ENCODE results near the gene CABP4.
"Not testable (repeated sequence)": the region's sequence is repeated elsewhere in the genome, so short reads cannot be mapped to it uniquely, and the experiment has no call there.

The CABP4 gene

DNA sequence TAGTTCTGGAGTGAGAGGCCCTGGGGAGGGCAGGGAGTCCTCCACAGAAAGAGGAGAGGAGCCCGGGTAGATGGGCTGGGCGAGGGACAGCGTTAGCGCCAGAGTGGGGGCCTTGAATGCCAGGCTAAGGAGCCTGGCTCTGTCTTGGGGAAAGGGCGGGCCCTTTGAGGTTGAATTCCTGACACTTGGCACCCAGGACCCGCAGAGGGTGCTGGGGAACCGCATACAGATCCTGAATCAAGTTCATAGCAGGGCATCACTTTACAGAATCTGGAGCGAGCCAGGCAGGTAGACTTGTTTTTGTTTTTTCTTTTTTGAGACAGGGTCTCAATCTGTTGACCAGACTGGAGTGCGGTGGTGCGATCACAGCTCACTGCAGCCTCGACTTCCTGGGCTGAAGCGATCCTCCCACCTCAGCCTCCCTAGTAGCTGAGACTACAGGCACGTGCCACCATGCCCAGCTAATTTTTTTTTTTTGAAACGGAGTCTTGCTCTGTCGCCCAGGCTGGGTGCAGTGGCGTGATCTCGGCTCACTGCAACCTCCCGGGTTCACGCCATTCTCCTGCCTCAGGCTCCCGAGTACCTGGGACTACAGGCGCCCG, 33.6 kb upstream of the CABP4 start:
- TF ChIP-seq, protein P1, sequence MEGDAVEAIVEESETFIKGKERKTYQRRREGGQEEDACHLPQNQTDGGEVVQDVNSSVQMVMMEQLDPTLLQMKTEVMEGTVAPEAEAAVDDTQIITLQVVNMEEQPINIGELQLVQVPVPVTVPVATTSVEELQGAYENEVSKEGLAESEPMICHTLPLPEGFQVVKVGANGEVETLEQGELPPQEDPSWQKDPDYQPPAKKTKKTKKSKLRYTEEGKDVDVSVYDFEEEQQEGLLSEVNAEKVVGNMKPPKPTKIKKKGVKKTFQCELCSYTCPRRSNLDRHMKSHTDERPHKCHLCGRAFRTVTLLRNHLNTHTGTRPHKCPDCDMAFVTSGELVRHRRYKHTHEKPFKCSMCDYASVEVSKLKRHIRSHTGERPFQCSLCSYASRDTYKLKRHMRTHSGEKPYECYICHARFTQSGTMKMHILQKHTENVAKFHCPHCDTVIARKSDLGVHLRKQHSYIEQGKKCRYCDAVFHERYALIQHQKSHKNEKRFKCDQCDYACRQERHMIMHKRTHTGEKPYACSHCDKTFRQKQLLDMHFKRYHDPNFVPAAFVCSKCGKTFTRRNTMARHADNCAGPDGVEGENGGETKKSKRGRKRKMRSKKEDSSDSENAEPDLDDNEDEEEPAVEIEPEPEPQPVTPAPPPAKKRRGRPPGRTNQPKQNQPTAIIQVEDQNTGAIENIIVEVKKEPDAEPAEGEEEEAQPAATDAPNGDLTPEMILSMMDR (IDR thresholded peaks at IDR 0.05; ENCODE audit: low read depth, low read length) = no peak
- no peaks in the 10 kb centered on the region for H3K36me3 ChIP-seq
- H3K9me3 ChIP-seq = no peaks in the 10 kb centered on the region
- no peak overlapping the region for H3K4me3 ChIP-seq (ENCODE audit: low read depth, low read length)
- no peak for DNase-seq
- H3K27me3 ChIP-seq = 0 out of 2 replicates have a peak, but pooled peaks cover 2% of the 10 kb centered on the region
- H3K4me1 ChIP-seq = peaks cover 5% of the 10 kb centered on the region

DNA sequence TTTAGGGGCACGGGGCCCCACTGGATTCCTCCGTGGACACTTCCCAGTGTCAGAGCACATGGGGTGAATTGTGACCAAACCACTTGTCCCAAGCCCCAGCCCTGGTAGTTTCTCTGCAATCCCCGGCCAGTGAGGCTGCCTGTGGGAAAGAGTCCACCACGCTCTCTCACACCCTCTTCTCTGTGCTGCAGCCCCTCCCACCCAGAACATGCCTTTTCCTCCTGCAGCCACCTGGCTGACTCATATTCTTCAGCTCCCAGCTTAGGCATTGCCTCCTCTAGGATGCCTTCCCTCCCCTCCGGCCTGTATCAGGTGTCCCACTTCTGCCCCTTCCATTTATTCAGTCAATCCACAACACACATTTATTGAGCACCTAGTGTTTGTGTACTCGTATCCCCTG, 32.3 kb upstream of the CABP4 start:
- TF ChIP-seq, protein P1 (IDR thresholded peaks at IDR 0.05; ENCODE audit: low read depth, low read length) = no peak
- DNase-seq = no peak
- Histone ChIP-seq H3K4me3 (ENCODE audit: low read depth, low read length) (no peak overlapping the region), H3K36me3 (no peaks in the 10 kb centered on the region), H3K4me1 (peaks cover 5% of the 10 kb centered on the region), H3K27me3 (0 out of 2 replicates have a peak, but pooled peaks cover 2% of the 10 kb centered on the region), H3K9me3 (no peaks in the 10 kb centered on the region)

DNA sequence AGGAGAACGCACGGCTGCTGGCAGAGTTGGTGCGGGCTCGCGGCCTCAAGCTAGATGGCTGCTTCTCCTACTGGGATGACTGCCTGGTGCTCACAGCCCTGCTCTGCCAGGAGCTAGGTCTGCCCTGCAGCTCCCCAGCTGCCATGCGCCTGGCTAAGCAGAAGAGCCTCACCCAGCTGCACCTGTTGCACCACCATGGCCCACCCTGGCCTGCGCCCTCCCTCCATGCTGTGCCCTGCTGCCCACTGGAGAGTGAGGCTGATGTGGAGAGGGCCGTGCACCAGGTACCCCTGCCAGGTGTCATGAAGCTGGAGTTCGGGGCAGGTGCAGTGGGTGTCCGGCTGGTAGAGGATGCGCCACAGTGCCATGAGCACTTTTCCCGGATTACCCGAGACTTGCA, 31.7 kb upstream of the CABP4 start:
- Histone ChIP-seq H3K36me3 (no peaks in the 10 kb centered on the region), H3K4me1 (peaks cover 5% of the 10 kb centered on the region), H3K9me3 (no peaks in the 10 kb centered on the region), H3K27me3 (0 out of 2 replicates have a peak, but pooled peaks cover 2% of the 10 kb centered on the region), H3K4me3 (ENCODE audit: low read depth, low read length) (no peak overlapping the region)
- no peak for DNase-seq
- TF ChIP-seq, protein P1 (IDR thresholded peaks at IDR 0.05; ENCODE audit: low read depth, low read length) = no peak

DNA sequence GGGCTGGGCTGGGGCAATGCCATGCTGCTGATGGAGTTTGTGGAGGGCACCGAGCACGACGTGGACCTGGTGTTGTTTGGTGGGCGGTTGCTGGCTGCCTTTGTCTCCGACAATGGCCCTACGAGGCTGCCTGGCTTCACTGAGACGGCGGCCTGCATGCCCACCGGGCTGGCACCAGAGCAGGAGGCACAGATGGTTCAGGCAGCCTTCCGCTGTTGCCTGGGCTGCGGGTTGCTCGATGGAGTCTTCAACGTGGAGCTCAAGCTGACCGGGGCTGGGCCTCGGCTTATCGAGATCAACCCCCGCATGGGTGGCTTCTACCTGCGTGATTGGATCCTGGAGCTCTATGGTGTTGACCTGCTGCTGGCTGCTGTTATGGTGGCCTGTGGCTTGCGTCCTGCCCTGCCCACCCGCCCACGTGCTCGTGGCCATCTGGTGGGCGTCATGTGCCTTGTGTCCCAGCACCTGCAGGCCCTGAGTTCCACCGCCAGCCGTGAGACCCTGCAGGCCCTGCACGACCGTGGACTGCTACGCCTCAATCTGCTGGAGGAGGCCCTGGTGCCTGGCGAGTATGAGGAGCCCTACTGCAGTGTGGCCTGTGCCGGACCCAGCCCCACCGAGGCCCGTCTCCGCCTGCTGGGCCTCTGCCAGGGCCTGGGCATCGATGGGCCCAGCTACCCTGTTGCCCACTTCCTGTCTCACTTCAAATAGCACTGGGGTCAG, 31.1 kb upstream of the CABP4 start:
- Histone ChIP-seq H3K27me3 (0 out of 2 replicates have a peak, but pooled peaks cover 2% of the 10 kb centered on the region), H3K4me3 (ENCODE audit: low read depth, low read length) (no peak overlapping the region), H3K36me3 (no peaks in the 10 kb centered on the region), H3K9me3 (no peaks in the 10 kb centered on the region), H3K4me1 (peaks cover 5% of the 10 kb centered on the region)
- no peak for DNase-seq
- TF ChIP-seq, protein P1 (IDR thresholded peaks at IDR 0.05; ENCODE audit: low read depth, low read length) = no peak

DNA sequence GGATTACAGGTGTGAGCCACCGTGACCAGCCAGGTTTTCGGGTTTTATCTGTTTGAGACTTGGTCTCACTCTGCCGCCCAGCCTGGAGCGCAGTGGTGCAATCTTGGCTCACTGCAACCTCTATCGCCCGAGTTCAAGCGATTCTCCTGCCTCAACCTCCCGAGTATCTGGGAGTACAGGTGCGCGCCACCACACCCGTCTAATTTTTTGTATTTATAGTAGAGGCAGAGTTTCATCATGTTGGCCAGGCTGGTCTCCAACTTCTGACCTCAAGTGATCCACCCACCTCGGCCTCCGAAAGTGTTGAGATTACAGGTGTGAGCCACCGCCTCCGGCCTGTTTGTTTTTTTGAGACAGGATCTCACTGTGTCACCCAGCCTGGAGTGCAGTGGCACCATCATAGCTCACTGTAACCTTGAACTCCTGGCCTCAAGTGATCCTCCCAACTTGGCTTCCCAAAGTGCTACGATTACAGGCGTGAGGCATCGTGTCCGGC, 27.7 kb upstream of the CABP4 start:
- not testable (repeated sequence) for H3K9me3 ChIP-seq, H3K4me1 ChIP-seq, DNase-seq, H3K27me3 ChIP-seq
- peak overlapping the region; percentile 99 for H3K4me3 ChIP-seq (ENCODE audit: low read depth, low read length)
- peaks cover 21% of the 10 kb centered on the region for H3K36me3 ChIP-seq

DNA sequence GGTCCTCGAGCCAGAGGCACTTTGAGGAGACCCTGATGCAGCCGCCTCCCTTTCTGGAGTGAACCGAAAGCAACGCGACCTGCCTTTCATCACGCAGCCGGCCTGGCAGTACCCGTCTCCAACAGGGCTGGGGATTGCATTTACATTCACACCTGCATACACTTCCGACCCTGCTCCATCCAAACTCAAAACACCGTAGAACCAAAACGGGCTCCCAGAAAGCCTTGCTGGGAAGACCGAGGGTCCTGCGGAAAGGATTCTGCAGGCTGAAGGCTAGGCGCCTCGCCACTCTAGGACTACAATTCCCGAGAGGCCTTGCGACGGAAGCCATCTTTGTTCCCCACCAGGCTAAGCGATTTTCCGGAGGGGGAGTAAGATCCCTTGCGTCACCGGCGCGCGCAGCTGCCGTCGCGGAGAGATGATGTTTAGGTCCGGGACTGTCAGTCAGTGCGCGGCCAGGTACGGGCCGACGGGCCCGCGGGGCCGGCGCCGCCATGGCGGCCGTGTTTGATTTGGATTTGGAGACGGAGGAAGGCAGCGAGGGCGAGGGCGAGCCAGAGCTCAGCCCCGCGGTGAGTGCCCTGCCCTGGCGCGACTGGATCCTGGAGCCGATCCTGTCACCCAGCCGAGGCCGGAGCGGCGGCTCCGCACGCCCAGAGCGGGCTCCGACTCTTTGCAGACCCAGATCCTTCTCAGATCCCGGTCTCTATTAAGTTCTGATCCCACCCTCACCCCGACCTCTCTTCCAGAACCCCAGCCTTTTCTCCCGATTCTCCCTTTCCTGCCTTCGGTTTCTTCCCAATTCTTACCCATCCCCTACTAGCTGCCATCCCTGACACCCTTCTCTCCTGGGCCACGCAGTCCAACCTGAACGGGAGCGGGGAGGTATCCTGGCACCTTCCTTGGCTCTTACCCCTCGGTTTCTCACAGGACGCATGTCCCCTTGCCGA, 26.8 kb upstream of the CABP4 start, which contains the start of gene RPS6KB2:
RPS6KB2 (plus strand) TSS at position 443 of the 950 bp plus-strand sequence; CDS start at position 495, 52 bp downstream.
- peak; percentile 98 for DNase-seq
- peaks cover 4% of the 10 kb centered on the region; the same call in 1 of the 2 replicates for H3K4me1 ChIP-seq
- no peaks in the 10 kb centered on the region for H3K9me3 ChIP-seq
- peak within 1 kb of the TSS; percentile 99 for H3K4me3 ChIP-seq (ENCODE audit: low read depth, low read length)
- TF ChIP-seq, protein P1 (IDR thresholded peaks at IDR 0.05; ENCODE audit: low read depth, low read length) = no peak
- no peaks in the 10 kb centered on the region for H3K27me3 ChIP-seq
- peaks cover 26% of the 10 kb centered on the region for H3K36me3 ChIP-seq

Measured in BE2C (cell line).